ENCODE data around the gene PERP.

DNA sequence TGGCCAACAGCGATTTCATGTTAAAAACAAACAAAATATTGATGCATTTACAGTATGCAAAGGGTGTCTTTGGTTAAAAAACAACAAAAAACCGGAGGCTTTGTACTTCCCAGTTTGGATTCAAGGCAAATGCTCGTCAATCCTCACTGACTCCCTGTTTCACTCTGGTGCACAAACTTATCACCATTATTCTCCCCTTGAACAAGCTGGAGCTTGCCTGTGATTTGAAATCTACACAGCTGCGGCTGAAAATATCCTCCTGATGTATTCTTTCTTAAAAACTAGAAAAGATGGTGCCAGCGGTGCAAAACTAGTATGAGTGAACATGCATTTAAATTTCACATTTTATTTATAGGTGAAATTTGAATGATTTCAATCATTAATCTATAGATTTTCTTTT lies 3.3 kb downstream of the PERP start:
- no peak for TF ChIP-seq POLR2A (IDR thresholded peaks at IDR 0.05; ENCODE audit: low read length)
- TF ChIP-seq GATA1 (IDR thresholded peaks at IDR 0.05; ENCODE audit: low read depth, low read length) = no peak

Data from erythroblast (primary cell).